Peyer's patch (tissue), 4 donors: ENCODE results near the gene RNF180. TPM values are rescaled to one million over a fixed set of nuclear protein-coding genes. Genes with fewer than 3 reads are reported as not detected.

Experiments
- DNase-seq, 3 donors: peaks; one replicate each; pipeline ENCODE4 v3.0.0-alpha.2; 2017 to 2019
- H3K27ac ChIP-seq, 4 donors: fragments of 200-600 bp; sonication (generic); one replicate each; pipeline ENCODE4 v1.5.1; 2016 to 2019
- H3K27me3 ChIP-seq, 2 donors: fragments of 200-600 bp; sonication (generic); one replicate each; pipeline ENCODE4 v1.5.1; 2019
- H3K36me3 ChIP-seq, 3 donors: fragments of 200-600 bp; sonication (generic); one replicate each; pipeline ENCODE4 v1.5.1; 2016 to 2019
- H3K4me1 ChIP-seq, 4 donors: fragments of 200-600 bp; sonication (generic); one replicate each; pipeline ENCODE4 v1.5.1; 2016 to 2019
- H3K4me3 ChIP-seq, 4 donors: fragments of 200-600 bp; sonication (generic); 1 replicate in 3 of 4; 2 replicates in 1 of 4; pipeline ENCODE4 v1.5.1; 2016 to 2019; ENCODE audit warnings: mild to moderate bottlenecking in 1 of 4
- H3K9me3 ChIP-seq, 4 donors: fragments of 200-600 bp; sonication (generic); one replicate each; pipeline ENCODE4 v1.5.1; 2016 to 2019; ENCODE audit warnings: mild to moderate bottlenecking in 1 of 4
- CTCF ChIP-seq, 6 experiments: fragments of 450-650 bp in 4 of 6; fragments of 200-600 bp in 2 of 6; sonication (generic) in 1 of 6; IDR thresholded peaks; one replicate each; pipeline ENCODE4 v1.5.1; 2017 to 2019; ENCODE audit warnings: antibody characterized with exemption in 6 of 6, mild to moderate bottlenecking in 3 of 6, moderate library complexity in 1 of 6
- POLR2A ChIP-seq, 2 donors: fragments of 450-650 bp; IDR thresholded peaks; one replicate each; pipeline ENCODE4 v1.5.1; 2017; ENCODE audit warnings: antibody characterized with exemption in 2 of 2, mild to moderate bottlenecking in 2 of 2, moderate library complexity in 2 of 2
- total RNA-seq, 4 donors: library from RNA; depleted of rRNA; stranded (reverse); fragments of >200 nt; gene quantifications; one replicate each; pipeline ENCODE4 v1.1.0, GENCODE V29; 2016

The RNF180 gene
- total RNA-seq, 4 donors from 2014 or later = 3.2 to 9.1 (median 4.3) TPM

- H3K9me3 ChIP-seq = no peaks in the 10 kb centered on the region
- no peaks in the 10 kb centered on the region for H3K27me3 ChIP-seq
- no peaks in the 10 kb centered on the region for H3K4me1 ChIP-seq
- H3K4me3 ChIP-seq = no peak overlapping the region
- no peaks in the 10 kb centered on the region for H3K36me3 ChIP-seq
- no peak overlapping the region for H3K27ac ChIP-seq
- no peak for DNase-seq
- TF ChIP-seq POLR2A (IDR thresholded peaks at IDR 0.05) (no peak), CTCF (IDR thresholded peaks at IDR 0.05) (no peak)
These were observed 146.8 kb downstream of the RNF180 start for GRCh38 chr5:64312491-64312890.

- Histone ChIP-seq H3K9me3 (no peaks in the 10 kb centered on the region), H3K4me1 (no peaks in the 10 kb centered on the region), H3K36me3 (no peaks in the 10 kb centered on the region), H3K4me3 (no peak overlapping the region), H3K27ac (no peak overlapping the region), H3K27me3 (no peaks in the 10 kb centered on the region)
- no peak for DNase-seq
- no peak for TF ChIP-seq POLR2A (IDR thresholded peaks at IDR 0.05)
- no peak for TF ChIP-seq CTCF (IDR thresholded peaks at IDR 0.05)
These were observed 150.1 kb downstream of the RNF180 start for GRCh38 chr5:64315778-64316177.

GRCh38 chr5:64318175-64318574, 152.5 kb downstream of the RNF180 start:
- no peak overlapping the region for H3K27ac ChIP-seq
- no peak for TF ChIP-seq POLR2A (IDR thresholded peaks at IDR 0.05)
- no peak for TF ChIP-seq CTCF (IDR thresholded peaks at IDR 0.05)

GRCh38 chr5:64323591-64323990, 157.9 kb downstream of the RNF180 start:
- Histone ChIP-seq H3K4me3 (no peak overlapping the region), H3K27me3 (no peaks in the 10 kb centered on the region), H3K9me3 (peaks cover 0 to 3% (median 0%) of the 10 kb centered on the region in 4 donors), H3K36me3 (no peaks in the 10 kb centered on the region), H3K27ac (no peak overlapping the region), H3K4me1 (no peaks in the 10 kb centered on the region)
- no peak for DNase-seq
- TF ChIP-seq CTCF (IDR thresholded peaks at IDR 0.05) (no peak), POLR2A (IDR thresholded peaks at IDR 0.05) (no peak)

More at GRCh38 chr5:64318175-64318574, 152.5 kb downstream of the RNF180 start:
- Histone ChIP-seq H3K4me1 (no peaks in the 10 kb centered on the region), H3K36me3 (no peaks in the 10 kb centered on the region), H3K27me3 (no peaks in the 10 kb centered on the region), H3K9me3 (no peaks in the 10 kb centered on the region), H3K4me3 (no peak overlapping the region)
- DNase-seq = no peak

GRCh38 chr5:64330728-64331231, 165.1 kb downstream of the RNF180 start:
- peaks cover 0 to 7% (median 0%) of the 10 kb centered on the region in 3 donors for H3K36me3 ChIP-seq
- peaks cover 0 to 3% (median 0%) of the 10 kb centered on the region in 4 donors for H3K9me3 ChIP-seq
- no peaks in the 10 kb centered on the region for H3K4me1 ChIP-seq
- no peak overlapping the region for H3K4me3 ChIP-seq
- no peak for DNase-seq
- H3K27ac ChIP-seq = no peak overlapping the region
- H3K27me3 ChIP-seq = no peaks in the 10 kb centered on the region
- TF ChIP-seq CTCF (IDR thresholded peaks at IDR 0.05) (no peak), POLR2A (IDR thresholded peaks at IDR 0.05) (no peak)
